Measurements from ENCODE around the gene IGSF9. TPM values are rescaled to one million over a fixed set of nuclear protein-coding genes. Genes with fewer than 3 reads are reported as not detected.

Gene IGSF9
- total and polyA plus RNA-seq, 2 of the 13 experiments (the other 11 are each of a cell fraction or from before 2014, with no cell fraction given): 0.03 TPM; not detected in 1

GRCh38 chr1:159946242-159947187, 1.1 kb upstream of the IGSF9 start:
- Histone ChIP-seq H3K4me3 (replicated peaks in 1 of 3; ENCODE audit: insufficient read depth in 1 of 3, low read depth in 2 of 3, low read length in 3 of 3) (no peak overlapping the region; a peak in 1 of 6 replicates), H3K9me3 (ENCODE audit: low read length) (no peaks in the 10 kb centered on the region), H3K27ac (ENCODE audit: extremely low read length, insufficient read depth, low read length) (no peak overlapping the region), H3K79me2 (ENCODE audit: insufficient read depth, low read length) (no peaks in the 10 kb centered on the region), H3K36me3 (replicated peaks in 1 of 2; ENCODE audit: control insufficient read depth in 1 of 2, insufficient read depth in 2 of 2, low read length in 2 of 2) (no peaks in the 10 kb centered on the region), H2AFZ (ENCODE audit: low read length) (no peak overlapping the region), H3K4me1 (ENCODE audit: insufficient read depth, low read length) (peaks cover 11% of the 10 kb centered on the region), H3K9ac (ENCODE audit: insufficient read depth, low read depth, low read length) (no peak overlapping the region), H4K20me1 (ENCODE audit: insufficient read depth, low read length) (no peaks in the 10 kb centered on the region), H3K4me2 (ENCODE audit: low read depth, low read length) (no peak overlapping the region; the same call in 1 of the 2 replicates), H3K27me3 (ENCODE audit: control insufficient read depth in 1 of 2, insufficient read depth in 2 of 2, low read length in 2 of 2) (peaks cover 6 to 61% of the 10 kb centered on the region in 2 experiments; a peak in 4 of 5 replicates)
- POLR2A ChIA-PET: no interaction called here
- BruUV-seq (replicated peaks): no TSS peak
- WGBS (ENCODE audit: low lambda C conversion rate): 47% methylated on average over 9 of the region's 9 CpGs
- no peak for DNase-seq (ENCODE audit: low spot score)
- in situ Hi-C loops (cut with HindIII; ENCODE audit: extremely low pct_ligation_motif_present, low pct_unique_long_range_greater_than_20kb) (no loop called here), intact Hi-C loops (cut with micrococcal nuclease; ENCODE audit: unreplicated experiment) (no loop called here)
- TF ChIP-seq DNMT3B (CRISPR knock-in tag; conservative IDR thresholded peaks at IDR 0.05) (no peak), CHD4 (IDR thresholded peaks at IDR 0.05; ENCODE audit: borderline replicate concordance, low read length) (no peak), TRIM22 (IDR thresholded peaks at IDR 0.05) (no peak), IKZF1 (IDR thresholded peaks at IDR 0.05) (no peak), ZNF570 (CRISPR knock-in tag; IDR thresholded peaks at IDR 0.05; ENCODE audit: borderline replicate concordance) (no peak), TMF1 (CRISPR knock-in tag; IDR thresholded peaks at IDR 0.05; ENCODE audit: low read depth) (no peak), RFX5 (IDR thresholded peaks at IDR 0.05; ENCODE audit: low read depth, low read length) (no peak), ZNF350 (CRISPR knock-in tag; IDR thresholded peaks at IDR 0.05; ENCODE audit: borderline replicate concordance, low read depth) (no peak), DMAP1 (CRISPR knock-in tag; IDR thresholded peaks at IDR 0.05) (no peak), SMAD1 (CRISPR knock-in tag; IDR thresholded peaks at IDR 0.05; ENCODE audit: borderline replicate concordance, low read depth) (no peak), SMARCC2 (IDR thresholded peaks at IDR 0.05) (no peak), ZNF367 (CRISPR knock-in tag; IDR thresholded peaks at IDR 0.05; ENCODE audit: borderline replicate concordance) (no peak), ZFP82 (CRISPR knock-in tag; IDR thresholded peaks at IDR 0.05; ENCODE audit: borderline replicate concordance) (no peak), YY1 (IDR thresholded peaks at IDR 0.05; ENCODE audit: insufficient read depth, insufficient replicate concordance, low read depth, low read length) (no peak), ZNF598 (CRISPR knock-in tag; IDR thresholded peaks at IDR 0.05; ENCODE audit: borderline replicate concordance) (no peak), ZFP62 (CRISPR knock-in tag; IDR thresholded peaks at IDR 0.05) (no peak), ZMYM4 (CRISPR knock-in tag; IDR thresholded peaks at IDR 0.05) (no peak), KDM6A (CRISPR knock-in tag; IDR thresholded peaks at IDR 0.05; ENCODE audit: low read depth) (no peak)
- no peak for FAIRE-seq
- CTCF ChIA-PET (ENCODE audit: low intra/inter-chr PET ratio, low total read pairs): interaction anchor here (1.9 kb wide), 1 partner anchor 61 kb away, joined by 4 read pairs; no protein-coding TSS in a partner anchor
- ATAC-seq: no peak
